ENCODE results near the gene ABCB11.

The ABCB11 gene

DNA sequence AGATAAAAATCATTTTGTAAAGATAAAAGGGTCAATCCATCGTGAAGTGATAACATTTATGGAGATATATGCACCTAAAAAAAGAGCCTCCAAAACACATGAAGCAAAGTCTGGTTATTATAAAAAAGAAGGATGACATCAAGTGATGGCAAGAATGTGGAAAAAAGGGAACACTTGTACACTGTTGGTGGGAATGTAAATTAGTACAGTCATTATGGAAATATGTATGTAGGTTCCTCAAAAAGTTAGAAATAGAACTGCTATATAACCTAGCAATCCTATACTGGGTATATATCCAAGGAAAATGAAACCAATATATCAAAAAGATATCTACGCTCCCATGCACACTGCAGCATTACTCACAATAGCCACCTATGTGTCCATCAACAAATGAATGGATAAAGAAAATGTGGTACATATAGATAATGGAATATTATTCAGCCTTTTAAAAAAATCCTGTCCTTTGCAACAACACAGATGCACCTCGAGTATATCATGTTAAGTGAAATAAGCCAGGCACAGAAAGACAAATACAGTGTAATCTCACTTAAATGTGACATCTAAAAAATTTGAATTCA, 28.9 kb downstream of the ABCB11 start:
- TF ChIP-seq FOXP2 (optimal IDR thresholded peaks at IDR 0.05; ENCODE audit: borderline replicate concordance, extremely low read depth, extremely low read length, insufficient read depth) (no peak), TAF1 (IDR thresholded peaks at IDR 0.05; ENCODE audit: borderline replicate concordance, insufficient read depth, low read length) (no peak), POLR2AphosphoS5 (IDR thresholded peaks at IDR 0.05; ENCODE audit: low read depth, low read length) (no peak), SIN3A (IDR thresholded peaks at IDR 0.05; ENCODE audit: borderline replicate concordance, insufficient read depth, low read length) (no peak)
- TF ChIP-seq, protein P1, sequence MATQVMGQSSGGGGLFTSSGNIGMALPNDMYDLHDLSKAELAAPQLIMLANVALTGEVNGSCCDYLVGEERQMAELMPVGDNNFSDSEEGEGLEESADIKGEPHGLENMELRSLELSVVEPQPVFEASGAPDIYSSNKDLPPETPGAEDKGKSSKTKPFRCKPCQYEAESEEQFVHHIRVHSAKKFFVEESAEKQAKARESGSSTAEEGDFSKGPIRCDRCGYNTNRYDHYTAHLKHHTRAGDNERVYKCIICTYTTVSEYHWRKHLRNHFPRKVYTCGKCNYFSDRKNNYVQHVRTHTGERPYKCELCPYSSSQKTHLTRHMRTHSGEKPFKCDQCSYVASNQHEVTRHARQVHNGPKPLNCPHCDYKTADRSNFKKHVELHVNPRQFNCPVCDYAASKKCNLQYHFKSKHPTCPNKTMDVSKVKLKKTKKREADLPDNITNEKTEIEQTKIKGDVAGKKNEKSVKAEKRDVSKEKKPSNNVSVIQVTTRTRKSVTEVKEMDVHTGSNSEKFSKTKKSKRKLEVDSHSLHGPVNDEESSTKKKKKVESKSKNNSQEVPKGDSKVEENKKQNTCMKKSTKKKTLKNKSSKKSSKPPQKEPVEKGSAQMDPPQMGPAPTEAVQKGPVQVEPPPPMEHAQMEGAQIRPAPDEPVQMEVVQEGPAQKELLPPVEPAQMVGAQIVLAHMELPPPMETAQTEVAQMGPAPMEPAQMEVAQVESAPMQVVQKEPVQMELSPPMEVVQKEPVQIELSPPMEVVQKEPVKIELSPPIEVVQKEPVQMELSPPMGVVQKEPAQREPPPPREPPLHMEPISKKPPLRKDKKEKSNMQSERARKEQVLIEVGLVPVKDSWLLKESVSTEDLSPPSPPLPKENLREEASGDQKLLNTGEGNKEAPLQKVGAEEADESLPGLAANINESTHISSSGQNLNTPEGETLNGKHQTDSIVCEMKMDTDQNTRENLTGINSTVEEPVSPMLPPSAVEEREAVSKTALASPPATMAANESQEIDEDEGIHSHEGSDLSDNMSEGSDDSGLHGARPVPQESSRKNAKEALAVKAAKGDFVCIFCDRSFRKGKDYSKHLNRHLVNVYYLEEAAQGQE (IDR thresholded peaks at IDR 0.05; ENCODE audit: insufficient read depth in 1 of 2, low read depth in 2 of 2, low read length in 2 of 2) = no peak

DNA sequence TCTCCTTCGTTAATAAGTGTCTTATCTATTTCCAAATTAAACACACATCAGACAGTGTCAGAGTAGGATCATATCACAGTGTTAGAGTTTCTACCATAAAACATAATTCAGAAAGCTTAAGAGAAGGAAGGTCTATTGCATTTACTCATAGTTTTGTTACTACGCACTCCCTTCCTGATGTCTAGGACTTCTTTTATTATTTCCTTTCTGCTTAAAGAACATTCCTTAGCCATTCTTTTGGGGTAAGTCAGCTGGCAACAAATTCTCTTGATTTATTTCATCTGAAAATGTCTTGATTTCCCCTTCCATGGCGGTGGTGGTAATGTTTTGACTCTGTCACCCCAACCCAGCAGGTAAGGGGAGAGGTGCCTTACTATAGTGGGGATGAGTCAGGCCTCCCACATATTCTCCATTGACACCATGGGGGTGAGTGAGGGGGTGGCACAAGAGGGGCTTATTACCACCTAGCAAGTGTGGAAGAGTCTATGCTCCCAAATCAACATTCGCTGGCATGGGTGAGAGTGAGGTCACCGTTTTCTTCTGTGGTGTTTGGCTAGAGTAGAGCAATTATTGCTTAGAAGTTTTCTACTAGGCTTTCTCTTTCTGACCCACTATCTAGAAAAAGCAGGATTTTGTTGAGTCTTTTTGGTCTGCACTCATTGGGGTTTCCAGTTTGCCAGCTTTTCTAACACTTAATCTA, 29.9 kb downstream of the ABCB11 start:
- TF ChIP-seq TAF1 (IDR thresholded peaks at IDR 0.05; ENCODE audit: borderline replicate concordance, insufficient read depth, low read length) (no peak), FOXP2 (optimal IDR thresholded peaks at IDR 0.05; ENCODE audit: borderline replicate concordance, extremely low read depth, extremely low read length, insufficient read depth) (no peak), POLR2AphosphoS5 (IDR thresholded peaks at IDR 0.05; ENCODE audit: low read depth, low read length) (no peak), SIN3A (IDR thresholded peaks at IDR 0.05; ENCODE audit: borderline replicate concordance, insufficient read depth, low read length) (no peak)
- TF ChIP-seq, protein P1 (IDR thresholded peaks at IDR 0.05; ENCODE audit: insufficient read depth in 1 of 2, low read depth in 2 of 2, low read length in 2 of 2) = no peak

DNA sequence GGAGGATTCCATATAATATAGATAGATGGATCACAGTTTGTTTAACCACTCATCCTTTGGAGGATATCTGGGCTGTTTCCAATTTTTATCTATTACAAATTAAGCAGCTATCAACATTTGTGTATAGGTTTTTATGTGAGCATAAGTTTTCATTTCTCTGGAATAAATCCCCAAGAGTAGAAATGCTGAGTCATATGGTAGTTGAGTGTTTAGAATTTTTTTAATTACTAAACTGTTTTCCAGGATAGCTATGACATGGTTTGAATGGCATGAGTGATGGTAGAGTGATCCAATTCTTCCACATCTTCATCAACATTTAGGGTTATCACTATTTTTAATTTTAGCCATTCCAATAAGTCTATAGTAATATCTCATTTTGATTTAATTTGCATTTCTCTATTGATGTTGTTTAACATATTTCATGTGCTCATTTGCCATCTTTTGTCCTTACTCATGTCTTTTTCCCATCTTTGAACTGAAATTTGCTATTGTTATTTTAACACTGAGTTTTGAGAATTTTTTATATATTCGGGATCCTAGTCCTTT, 31.4 kb downstream of the ABCB11 start:
- no peak for TF ChIP-seq SIN3A (IDR thresholded peaks at IDR 0.05; ENCODE audit: borderline replicate concordance, insufficient read depth, low read length)
- TF ChIP-seq FOXP2 (optimal IDR thresholded peaks at IDR 0.05; ENCODE audit: borderline replicate concordance, extremely low read depth, extremely low read length, insufficient read depth) = no peak
- TF ChIP-seq, protein P1 (IDR thresholded peaks at IDR 0.05; ENCODE audit: insufficient read depth in 1 of 2, low read depth in 2 of 2, low read length in 2 of 2) = no peak
- TF ChIP-seq TAF1 (IDR thresholded peaks at IDR 0.05; ENCODE audit: borderline replicate concordance, insufficient read depth, low read length) = no peak
- TF ChIP-seq POLR2AphosphoS5 (IDR thresholded peaks at IDR 0.05; ENCODE audit: low read depth, low read length) = no peak

DNA sequence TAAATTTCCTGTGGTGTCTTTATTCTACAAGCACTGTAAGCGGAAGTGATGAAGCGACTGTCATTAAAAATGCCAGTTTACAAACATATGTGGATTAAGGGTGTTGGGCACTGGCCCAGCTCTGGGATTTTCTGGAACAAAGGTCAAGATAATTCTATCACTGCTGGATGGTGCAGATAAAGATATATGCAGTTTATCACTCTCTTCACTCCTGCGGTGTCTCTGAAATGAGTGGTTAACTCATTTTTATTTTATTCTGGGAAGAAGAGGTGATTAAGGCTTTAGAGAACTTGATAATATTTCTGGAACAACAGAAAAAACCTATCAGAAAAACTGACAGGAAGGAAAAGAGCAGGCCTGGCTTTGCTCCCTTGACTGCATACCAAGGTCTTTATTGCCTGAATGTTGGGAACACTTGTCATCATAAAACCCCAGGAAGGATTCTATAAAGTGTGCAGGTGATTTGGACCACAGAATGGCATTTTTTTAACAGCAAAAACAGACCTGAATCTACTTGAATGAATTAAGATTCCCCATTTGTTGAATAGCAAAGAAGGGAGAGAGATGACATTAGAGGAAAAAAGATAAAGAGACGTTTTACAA, 32.4 kb downstream of the ABCB11 start:
- TF ChIP-seq TAF1 (IDR thresholded peaks at IDR 0.05; ENCODE audit: borderline replicate concordance, insufficient read depth, low read length) (no peak), FOXP2 (optimal IDR thresholded peaks at IDR 0.05; ENCODE audit: borderline replicate concordance, extremely low read depth, extremely low read length, insufficient read depth) (no peak), SIN3A (IDR thresholded peaks at IDR 0.05; ENCODE audit: borderline replicate concordance, insufficient read depth, low read length) (no peak), POLR2AphosphoS5 (IDR thresholded peaks at IDR 0.05; ENCODE audit: low read depth, low read length) (no peak)
- TF ChIP-seq, protein P1 (IDR thresholded peaks at IDR 0.05; ENCODE audit: insufficient read depth in 1 of 2, low read depth in 2 of 2, low read length in 2 of 2) = no peak
